GM18858 (cell line): ENCODE data around the gene KAT7.

ENCODE experiments used
- ATAC-seq: cut with Tn5 transposase; IDR thresholded peaks from one replicate; pipeline ENCODE4 v1.9.1; 2021; ENCODE audit not compliant: unreplicated experiment

Gene KAT7

GRCh38 chr17:49839455-49839854, 51.0 kb downstream of the KAT7 start:
- ATAC-seq = no peak

GRCh38 chr17:49841548-49841947, 53.1 kb downstream of the KAT7 start:
- no peak for ATAC-seq

GRCh38 chr17:49842371-49842770, 53.9 kb downstream of the KAT7 start:
- no peak for ATAC-seq

GRCh38 chr17:49842846-49843245, 54.4 kb downstream of the KAT7 start:
- ATAC-seq = no peak

- no peak for ATAC-seq
Measured at GRCh38 chr17:49843774-49844350, 55.4 kb downstream of the KAT7 start.

GRCh38 chr17:49845321-49845720, 56.8 kb downstream of the KAT7 start:
- no peak for ATAC-seq

GRCh38 chr17:49846938-49847712, 58.6 kb downstream of the KAT7 start:
- ATAC-seq = no peak

GRCh38 chr17:49848019-49848473, 59.6 kb downstream of the KAT7 start, which contains the start of gene TAC4:
Gene TAC4, minus strand, starts transcription at chr17:49848069. Its CDS starts 52 bp downstream, at chr17:49848017.
- ATAC-seq = no peak

- ATAC-seq = no peak
Measured at GRCh38 chr17:49848739-49849138, 60.3 kb downstream of the KAT7 start.

GRCh38 chr17:49850218-49850610, 61.7 kb downstream of the KAT7 start:
- no peak for ATAC-seq

GRCh38 chr17:49850772-49851386, 62.4 kb downstream of the KAT7 start:
- ATAC-seq = no peak

GRCh38 chr17:49851387-49852291, 63.2 kb downstream of the KAT7 start:
- no peak for ATAC-seq

GRCh38 chr17:49853470-49854015, 65.1 kb downstream of the KAT7 start:
- ATAC-seq = no peak

- ATAC-seq = no peak
Measured at GRCh38 chr17:49854126-49854525, 65.6 kb downstream of the KAT7 start.

- ATAC-seq = no peak
Measured at GRCh38 chr17:49858796-49859195, 70.3 kb downstream of the KAT7 start.

GRCh38 chr17:49859991-49860953, 71.8 kb downstream of the KAT7 start:
- no peak for ATAC-seq

GRCh38 chr17:49861150-49861884, 72.8 kb downstream of the KAT7 start:
- no peak for ATAC-seq

- ATAC-seq = no peak
Measured at GRCh38 chr17:49862781-49863331, 74.4 kb downstream of the KAT7 start.

- no peak for ATAC-seq
Measured at GRCh38 chr17:49866019-49866380, 77.5 kb downstream of the KAT7 start.
